ENCODE results near the gene TCF7.

TCF7 gene

DNA sequence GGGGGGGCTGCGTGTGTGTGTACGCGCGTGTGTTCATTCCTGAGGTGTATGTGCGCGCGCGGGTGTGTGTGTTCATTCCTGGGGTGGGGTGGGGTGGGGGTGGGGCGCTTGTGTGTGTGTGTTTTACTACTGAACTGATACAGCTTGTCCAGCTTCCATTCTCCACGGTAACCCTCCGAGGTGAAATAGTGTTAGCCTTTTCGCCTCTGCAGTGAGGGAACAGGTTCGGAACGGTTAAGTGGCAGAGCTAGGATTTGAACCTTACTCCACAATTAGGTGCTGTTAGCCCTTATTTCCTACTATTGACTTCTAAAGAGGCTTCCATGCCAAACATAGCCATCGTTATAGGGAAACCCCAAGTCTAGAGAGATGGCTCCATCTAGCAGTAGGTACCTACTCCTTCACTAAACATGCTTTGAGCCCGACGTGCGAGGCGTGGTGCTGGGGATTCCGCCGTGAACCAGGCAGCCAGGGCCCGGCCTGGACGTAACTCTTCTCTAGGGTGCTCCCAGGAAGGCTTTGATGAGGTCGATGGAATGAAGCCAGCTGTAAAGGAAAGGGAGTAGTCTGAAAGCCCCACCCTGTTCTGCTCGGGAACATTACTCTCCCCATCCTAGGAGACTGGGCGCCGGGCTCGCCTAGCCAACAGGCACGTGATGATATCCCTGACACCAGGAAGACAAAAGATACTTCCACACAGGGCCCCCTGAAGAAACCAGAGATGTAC lies 63.1 kb downstream of the TCF7 start:
- TF ChIP-seq, protein P1, sequence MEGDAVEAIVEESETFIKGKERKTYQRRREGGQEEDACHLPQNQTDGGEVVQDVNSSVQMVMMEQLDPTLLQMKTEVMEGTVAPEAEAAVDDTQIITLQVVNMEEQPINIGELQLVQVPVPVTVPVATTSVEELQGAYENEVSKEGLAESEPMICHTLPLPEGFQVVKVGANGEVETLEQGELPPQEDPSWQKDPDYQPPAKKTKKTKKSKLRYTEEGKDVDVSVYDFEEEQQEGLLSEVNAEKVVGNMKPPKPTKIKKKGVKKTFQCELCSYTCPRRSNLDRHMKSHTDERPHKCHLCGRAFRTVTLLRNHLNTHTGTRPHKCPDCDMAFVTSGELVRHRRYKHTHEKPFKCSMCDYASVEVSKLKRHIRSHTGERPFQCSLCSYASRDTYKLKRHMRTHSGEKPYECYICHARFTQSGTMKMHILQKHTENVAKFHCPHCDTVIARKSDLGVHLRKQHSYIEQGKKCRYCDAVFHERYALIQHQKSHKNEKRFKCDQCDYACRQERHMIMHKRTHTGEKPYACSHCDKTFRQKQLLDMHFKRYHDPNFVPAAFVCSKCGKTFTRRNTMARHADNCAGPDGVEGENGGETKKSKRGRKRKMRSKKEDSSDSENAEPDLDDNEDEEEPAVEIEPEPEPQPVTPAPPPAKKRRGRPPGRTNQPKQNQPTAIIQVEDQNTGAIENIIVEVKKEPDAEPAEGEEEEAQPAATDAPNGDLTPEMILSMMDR (IDR thresholded peaks at IDR 0.05; ENCODE audit: low read depth, low read length), result no peak
- no peak for DNase-seq (ENCODE audit: extremely low read depth, low read depth)

DNA sequence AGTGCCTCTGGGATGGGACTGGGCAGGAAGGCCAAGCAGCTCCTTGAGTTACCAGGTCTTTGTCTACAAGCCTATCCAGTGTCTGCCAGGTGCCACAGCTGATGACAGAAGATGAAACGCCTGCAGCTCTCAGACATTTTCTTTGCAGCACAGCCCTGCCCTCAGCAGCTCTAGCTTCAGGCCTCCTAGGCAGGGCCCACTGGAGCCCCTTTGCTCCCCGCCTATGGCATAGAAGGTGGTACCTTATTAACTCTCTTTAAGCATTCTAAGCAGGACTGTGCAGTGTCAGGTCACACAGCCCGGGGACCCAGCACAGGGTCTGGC lies 63.6 kb downstream of the TCF7 start:
- no peak for DNase-seq (ENCODE audit: extremely low read depth, low read depth)
- TF ChIP-seq, protein P1 (IDR thresholded peaks at IDR 0.05; ENCODE audit: low read depth, low read length), result no peak

DNA sequence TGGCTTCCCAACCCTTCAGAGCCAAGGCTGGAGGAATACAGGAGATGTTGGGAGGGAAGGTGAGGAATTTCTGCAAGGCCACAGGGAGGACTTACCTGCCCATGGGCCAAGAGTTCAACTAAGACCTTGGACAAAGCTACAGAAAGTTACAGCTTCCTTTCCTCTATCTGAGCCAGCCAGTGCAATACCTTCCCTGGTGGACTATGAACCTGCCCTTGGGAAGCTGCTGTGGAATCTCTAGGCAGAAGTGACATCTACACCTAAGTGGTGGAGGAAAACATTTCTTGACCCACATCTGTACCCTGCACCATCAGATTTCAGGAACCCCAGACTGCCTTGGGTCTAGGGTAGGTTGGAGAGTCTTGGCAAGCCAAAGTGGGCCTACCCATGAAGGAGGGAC lies 69.0 kb downstream of the TCF7 start:
- no peak for DNase-seq (ENCODE audit: extremely low read depth, low read depth)

DNA sequence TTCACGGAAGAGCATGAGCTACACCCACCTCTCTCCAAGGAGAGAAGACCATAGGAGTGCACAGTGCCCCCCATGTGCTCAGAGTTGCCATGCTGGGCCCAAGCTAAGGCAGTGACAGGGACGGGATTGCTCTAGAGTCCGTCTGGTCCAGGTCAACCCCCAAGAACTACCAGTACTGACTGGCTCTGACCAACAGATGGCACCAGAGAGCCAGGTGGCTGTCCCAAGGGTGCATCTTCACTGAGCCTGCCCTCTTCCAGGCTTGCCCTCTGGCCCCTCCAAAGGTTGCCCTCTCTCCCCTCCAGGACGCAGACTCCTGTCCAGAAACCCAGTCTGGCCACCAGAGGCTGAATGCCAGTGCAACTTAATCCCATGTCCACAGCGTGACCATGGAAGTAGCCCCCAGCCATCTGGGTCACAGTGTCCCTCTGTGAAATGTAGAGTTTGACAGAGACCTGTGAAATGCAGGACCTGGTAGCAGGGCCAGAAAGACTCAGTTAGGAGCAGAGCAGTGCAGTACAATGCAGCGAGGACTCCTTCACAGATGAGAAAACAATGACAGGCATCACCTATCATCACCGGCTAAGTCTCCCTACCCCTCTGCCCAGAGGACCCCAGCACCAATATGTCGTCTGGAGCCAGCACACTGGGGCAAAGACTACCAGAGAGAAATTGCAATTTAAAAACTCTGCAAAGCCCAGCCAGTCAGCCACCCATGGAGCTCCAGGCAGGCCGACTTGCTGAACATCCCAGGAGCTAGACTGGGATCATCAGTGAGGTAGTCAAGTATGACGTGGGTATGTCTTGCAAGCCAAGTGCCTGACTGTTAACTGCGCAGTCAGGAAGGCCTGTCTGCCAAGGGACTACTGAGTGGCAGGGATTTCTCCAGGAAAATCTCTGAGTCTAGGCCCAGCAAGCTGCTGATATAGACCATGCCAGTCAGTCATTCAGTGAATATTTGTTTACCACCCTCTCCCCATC lies 70.0 kb downstream of the TCF7 start:
- DNase-seq (ENCODE audit: extremely low read depth, low read depth), result peak; percentile 20
- TF ChIP-seq, protein P1 (IDR thresholded peaks at IDR 0.05; ENCODE audit: low read depth, low read length), result peak; percentile 95

More for the DNA sequence above, 69.0 kb downstream of the TCF7 start:
- TF ChIP-seq, protein P1 (IDR thresholded peaks at IDR 0.05; ENCODE audit: low read depth, low read length), result no peak

DNA sequence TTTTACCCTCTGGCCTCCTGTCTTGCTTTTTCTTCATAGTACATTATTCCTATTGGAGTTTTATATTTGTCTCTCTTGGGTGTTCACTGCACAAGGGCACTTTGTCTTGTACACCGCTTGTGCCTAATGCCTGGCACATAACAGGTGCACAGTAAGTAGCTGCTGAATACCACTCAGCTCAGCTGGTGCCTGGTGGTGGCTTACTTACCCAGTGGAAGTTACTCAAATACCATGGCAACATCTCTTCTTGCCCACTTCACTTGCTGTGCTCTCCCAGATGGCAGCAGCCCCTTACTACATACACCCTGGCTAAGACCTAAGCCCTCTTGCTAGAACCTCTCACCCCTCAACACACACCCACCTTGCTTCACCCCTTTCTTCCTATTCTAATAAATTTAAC lies 73.6 kb downstream of the TCF7 start:
- no peak for DNase-seq (ENCODE audit: extremely low read depth, low read depth)

DNA sequence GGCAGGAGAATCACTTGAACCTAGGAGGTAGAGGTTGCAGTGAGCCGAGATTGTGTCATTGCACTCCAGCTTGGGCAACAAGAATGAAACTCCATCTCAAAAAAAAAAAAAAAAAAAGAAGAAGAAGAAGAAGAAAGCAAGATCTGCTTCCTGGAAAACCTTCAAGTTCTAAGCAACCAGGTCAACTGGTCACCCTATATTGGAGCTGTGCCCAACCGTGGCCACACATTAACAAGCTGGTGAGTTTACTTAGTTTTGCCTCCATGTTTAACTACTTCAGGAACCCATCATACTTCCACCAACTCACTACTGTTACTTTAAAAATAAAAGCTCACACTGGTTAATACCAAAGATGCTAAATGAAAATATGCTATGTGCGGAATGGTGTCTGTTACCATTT lies 74.5 kb downstream of the TCF7 start:
- no peak for DNase-seq (ENCODE audit: extremely low read depth, low read depth)

More for the DNA sequence above, 73.6 kb downstream of the TCF7 start:
- TF ChIP-seq, protein P1 (IDR thresholded peaks at IDR 0.05; ENCODE audit: low read depth, low read length), result no peak

More for the DNA sequence above, 74.5 kb downstream of the TCF7 start:
- TF ChIP-seq, protein P1 (IDR thresholded peaks at IDR 0.05; ENCODE audit: low read depth, low read length), result no peak
